ENCODE data around the gene HSPA12B.

The HSPA12B gene

DNA sequence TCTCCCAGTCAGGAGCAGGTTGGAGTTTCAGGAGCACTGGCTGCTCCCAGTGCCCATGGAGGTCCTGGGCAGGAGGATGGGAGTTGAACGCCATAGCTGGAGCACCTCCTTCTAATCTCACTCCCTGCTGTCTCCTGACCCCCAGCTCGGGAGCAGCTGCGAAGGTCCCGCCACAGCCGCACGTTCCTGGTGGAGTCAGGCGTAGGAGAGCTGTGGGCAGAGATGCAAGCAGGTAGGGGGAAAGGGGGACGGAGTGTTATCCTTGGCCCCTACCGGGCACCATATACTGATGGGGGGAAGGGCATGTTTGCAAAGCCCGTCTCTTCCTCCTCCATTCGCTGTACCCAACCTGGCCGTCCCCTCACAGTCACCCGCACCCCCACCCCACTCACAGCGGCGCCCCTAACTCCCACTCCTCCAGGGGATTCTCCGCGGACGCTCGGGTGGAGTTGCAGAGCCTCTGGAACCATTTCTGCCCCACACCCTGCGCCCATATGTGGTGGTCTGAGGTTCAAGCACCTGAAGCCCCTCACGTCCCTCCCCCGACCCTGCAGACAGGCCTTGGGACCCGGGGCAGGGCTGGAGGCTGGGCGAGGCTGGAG is 16.7 kb downstream of the HSPA12B start:
- DNase-seq: no peak

DNA sequence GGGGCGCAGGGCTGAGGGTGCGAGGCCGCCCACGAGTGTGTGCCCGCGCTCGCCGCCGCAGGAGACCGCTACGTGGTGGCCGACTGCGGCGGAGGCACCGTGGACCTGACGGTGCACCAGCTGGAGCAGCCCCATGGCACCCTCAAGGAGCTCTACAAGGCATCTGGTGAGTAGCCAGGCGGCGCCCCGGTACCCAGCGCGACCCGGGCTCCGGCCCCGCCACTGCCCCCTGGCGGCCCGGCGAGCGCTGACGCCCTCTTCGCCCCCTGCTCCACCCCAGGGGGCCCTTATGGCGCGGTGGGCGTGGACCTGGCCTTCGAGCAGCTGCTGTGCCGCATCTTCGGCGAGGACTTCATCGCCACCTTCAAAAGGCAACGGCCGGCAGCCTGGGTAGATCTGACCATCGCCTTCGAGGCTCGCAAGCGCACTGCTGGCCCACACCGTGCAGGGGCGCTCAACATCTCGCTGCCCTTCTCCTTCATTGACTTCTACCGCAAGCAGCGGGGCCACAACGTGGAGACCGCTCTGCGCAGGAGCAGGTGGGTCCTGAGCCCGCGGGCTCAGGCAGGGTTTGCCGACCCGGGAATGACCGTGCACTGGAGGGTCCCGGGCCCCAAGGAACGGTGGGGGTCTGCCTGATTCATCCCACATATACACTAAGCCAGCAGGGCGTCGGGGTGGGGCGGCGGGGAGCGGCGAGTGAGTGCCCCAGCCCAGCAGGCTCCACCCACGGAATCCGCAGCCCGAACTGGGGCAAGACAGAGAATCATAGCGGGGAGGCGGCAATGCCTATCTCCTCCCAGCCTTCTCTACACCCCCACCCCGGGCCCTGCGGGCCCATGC is 17.4 kb downstream of the HSPA12B start:
- DNase-seq: no peak

DNA sequence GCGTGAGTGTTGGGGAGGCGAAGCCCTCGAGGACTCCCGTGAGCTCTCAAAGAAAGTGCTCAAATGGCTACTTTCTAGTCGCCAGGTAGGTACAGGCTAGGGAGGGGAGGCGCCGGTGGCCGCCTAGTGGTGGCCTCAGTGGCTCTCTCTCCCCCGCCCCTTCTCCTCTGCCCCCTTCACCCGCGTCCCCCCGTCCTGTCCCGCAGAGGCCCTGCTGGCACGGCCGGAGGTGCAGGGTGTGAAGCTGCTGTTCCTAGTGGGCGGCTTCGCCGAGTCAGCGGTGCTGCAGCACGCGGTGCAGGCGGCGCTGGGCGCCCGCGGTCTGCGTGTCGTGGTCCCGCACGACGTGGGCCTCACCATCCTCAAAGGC is 18.8 kb downstream of the HSPA12B start:
- no peak for DNase-seq

DNA sequence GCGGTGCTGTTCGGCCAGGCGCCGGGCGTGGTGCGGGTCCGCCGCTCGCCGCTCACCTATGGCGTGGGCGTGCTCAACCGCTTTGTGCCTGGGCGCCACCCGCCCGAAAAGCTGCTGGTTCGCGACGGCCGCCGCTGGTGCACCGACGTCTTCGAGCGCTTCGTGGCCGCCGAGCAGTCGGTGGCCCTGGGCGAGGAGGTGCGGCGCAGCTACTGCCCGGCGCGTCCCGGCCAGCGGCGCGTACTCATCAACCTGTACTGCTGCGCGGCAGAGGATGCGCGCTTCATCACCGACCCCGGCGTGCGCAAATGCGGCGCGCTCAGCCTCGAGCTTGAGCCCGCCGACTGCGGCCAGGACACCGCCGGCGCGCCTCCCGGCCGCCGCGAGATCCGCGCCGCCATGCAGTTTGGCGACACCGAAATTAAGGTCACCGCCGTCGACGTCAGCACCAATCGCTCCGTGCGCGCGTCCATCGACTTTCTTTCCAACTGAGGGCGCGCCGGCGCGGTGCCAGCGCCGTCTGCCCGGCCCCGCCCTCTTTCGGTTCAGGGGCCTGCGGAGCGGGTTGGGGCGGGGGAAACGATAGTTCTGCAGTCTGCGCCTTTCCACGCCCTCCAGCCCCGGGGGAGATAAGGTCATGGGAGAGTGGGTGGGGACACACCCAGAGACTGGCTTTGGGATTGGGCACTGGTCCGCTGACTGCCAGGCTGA is 19.3 kb downstream of the HSPA12B start:
- peak; percentile 15 for DNase-seq

DNA sequence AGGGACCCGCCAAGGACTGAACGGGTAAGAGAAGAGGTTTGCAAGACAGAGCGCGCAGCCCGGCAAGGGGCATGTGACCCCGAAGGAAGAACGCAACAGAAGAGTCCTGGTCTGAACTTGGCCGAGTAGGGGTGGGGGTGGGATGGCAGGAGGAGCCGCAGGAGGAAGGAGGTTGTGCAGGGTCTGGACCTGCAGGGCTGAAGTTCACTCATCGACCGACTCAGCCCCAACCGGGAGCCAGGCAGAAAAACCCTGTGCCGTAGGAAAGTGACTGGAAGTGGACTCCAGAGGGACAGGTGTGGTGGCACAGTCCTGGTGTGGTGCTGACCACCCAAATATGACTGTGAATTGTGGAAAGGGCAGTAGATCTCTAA is 19.9 kb downstream of the HSPA12B start:
- no peak for DNase-seq

DNA sequence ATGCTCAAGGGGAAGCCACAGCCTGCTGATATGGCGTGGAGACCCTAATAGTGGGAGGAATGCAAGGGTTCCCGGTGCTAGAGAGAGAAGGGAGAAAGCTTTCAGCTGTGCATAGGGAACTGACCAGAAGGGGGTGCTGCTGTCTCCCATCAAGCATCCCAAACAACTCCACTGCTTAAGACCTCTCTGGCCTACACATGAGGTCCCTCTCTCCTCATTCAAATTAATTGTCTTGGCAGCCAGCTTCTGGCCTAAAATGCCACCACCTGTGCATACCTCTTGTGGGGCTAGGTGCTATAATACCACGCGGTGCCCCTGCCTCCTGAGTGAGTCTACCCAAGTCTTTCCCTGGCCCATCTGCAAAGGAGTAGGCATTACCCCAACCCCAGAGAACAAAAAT is 20.6 kb downstream of the HSPA12B start:
- peak; percentile 50 for DNase-seq

DNA sequence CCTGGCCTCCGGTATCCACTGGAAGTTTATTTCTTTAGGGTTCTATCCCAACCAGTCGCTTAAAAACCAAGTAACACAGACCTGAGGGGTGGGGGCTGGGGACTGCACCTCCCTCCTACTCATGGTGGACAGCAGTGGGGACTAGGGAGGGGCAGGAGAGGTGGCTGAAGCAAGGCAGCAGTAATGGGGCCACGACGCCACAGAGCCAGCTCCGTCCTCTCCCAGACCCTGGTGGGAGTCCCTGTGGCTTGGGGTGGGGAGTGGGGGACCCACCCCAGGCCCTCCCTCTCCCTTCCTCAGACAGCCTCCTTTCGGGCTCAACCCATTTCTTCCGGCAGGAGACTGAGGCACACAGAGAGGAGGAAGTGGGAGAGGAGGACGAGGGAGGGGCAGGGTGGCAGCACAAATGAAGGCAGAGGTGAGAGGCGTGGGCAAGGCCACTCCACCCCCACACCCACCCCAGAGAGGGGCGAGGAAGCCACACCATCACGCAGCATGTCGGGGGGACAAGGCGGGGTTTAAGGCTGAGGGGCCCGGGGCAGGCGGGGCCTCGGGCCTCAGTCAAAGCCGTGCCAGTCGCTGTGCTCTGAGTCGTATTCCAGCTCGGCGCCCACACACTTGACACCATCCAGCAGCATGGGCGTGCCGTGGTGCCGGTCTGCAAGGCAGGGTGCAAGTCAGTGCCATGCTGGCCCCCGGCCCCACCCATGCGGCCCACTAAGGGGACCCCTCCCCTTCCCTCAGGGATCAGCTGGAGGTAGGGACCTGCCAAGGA is 21.2 kb downstream of the HSPA12B start:
- DNase-seq: no peak

DNA sequence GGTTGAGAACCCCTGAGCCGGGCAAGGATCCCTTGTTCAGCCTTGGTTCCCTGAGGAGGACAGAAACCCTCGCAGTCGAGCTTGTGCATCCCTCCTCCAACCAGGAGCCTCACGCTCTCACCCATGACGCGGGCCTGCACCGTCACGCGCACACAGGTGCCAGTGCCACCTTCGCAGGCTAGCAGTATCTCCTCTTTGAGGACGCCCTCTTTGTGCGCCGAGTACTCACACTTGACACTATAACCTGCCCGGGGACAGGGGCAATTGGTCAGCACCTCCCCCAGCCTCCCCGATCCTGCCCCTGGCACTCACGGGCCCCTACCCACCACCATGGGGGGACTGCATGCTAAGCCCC is 21.8 kb downstream of the HSPA12B start:
- no peak for DNase-seq

DNA sequence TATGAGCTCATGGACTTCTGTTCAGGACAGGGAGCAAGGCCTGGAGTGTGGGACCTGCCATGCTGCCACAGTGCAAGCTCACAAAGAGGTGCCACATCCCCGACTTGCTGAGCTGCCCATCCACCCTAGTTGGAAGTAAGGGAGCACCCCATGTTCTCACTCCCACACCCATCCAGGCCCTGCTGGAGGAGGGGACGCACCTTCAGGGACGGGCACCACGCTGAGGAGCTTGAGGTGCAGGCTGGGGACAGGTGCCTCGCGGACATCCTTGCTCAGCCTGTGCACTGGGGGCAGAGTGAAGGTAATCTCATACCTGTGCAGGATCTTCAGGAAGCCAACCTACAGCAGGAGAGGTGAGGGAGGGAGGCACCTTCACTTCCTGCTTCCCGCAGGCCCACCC is 22.8 kb downstream of the HSPA12B start:
- DNase-seq: no peak

DNA sequence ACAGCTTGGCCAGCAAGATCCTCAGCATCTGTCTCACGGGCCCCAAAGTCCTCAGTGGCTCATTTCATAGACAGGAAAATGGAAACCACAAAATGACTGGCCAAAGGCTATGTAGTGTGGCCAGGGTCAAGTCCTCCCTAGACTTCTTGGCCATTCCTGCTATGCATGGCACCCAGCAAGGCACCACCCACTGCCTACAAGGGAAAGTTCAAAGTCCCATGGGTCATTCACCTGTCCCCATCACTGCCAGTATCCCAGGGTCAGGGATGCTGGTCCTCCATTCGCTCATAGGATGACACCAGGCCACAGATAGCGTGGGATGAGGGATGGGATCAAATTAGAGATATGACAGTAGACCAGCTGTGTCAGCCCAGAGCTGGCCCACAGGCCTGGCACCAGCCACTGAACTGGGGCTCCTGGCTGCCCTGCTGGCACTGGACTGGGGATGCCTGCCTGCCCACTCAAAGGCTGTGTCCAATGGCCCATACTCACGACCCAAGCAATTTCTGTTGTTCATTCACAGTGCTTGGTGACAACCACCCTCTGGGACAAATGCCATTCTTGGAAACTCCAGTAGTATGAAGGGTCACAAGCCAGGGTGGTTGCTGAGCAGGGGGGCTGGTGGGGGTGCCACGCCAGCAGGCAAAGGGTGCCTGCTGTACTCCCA is 23.5 kb downstream of the HSPA12B start:
- no peak for DNase-seq

DNA sequence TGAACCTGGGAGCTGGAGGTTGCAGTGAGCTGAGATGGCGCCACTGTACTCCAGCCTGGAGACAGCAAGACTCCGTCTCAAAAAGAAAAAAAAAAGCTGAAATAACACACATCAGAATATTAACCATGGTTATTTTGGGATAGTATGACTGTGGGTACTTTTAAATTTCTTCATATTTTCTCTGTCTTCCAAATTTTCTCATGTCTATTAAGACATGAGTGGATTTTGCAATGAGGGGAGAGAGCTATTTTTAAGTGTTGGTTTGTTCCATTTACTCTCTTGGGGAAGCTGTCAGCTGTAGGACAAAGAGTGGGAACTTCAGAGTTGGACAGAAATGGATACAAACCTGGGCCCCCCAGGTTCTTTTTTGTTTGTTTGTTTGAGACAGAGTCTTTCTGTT is 24.8 kb downstream of the HSPA12B start:
- no peak for DNase-seq

DNA sequence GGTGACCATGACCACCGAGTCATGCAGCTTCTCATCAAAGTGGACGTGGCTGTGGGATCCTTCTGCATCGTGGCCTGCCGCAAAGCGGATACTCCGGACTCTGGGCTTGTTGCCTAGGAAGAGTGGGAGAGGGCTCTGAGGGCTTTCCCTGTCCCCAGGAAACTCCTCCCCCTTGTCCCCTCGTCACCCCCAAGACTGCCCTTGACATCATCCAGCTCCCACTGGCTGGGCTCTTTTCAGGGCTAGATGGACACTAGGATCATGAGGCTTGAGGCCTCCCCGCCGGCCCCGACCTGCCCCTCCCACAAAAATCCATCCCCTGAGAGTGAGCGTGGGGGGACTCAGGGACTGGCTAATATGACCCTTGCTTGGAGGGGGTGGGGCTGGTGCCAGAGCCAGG is 26.1 kb downstream of the HSPA12B start:
- no peak for DNase-seq

DNA sequence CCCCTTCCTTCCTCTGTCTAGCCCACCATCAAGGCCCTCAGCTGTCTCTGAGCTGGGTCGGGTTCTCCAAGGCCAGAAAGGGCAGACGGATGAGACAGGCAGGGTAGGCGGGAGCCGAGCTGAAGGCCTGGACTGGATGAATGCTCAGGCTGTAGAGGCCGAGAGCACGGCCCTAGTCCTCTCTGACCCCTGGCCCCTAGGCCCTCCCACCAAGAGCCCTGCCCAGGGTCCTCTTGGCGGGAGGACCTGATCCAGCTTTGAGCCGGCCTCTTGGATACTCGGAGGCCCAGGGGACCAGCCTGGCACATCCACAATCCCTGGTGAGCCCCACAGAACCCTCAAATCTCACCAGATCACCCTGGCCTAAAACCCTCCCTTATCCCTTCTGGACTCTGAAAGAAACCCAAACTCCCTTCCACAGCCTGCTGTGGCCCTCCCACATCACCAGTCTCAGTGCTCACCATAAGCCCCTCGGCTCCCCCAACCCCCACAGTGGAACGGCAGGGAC is 26.9 kb downstream of the HSPA12B start:
- no peak for DNase-seq

DNA sequence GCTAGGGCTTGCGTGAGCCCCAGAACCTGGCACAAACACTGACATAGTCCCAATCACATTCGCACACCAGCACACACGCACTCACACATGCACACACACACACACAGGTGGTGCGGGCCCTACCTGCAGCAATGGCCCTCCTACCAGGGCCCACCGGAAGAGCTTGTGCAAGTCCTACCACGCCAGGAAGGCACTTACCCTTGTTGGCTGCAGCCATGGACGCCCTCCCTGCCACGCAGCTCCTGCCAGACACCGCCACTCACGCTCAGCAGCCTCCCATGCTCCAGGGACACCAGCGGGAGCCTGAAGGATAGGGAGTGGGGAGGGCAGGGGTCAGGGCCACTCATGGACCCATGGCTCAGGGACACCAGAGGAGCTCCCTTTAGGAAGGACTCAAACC is 27.4 kb downstream of the HSPA12B start:
- DNase-seq: no peak

DNA sequence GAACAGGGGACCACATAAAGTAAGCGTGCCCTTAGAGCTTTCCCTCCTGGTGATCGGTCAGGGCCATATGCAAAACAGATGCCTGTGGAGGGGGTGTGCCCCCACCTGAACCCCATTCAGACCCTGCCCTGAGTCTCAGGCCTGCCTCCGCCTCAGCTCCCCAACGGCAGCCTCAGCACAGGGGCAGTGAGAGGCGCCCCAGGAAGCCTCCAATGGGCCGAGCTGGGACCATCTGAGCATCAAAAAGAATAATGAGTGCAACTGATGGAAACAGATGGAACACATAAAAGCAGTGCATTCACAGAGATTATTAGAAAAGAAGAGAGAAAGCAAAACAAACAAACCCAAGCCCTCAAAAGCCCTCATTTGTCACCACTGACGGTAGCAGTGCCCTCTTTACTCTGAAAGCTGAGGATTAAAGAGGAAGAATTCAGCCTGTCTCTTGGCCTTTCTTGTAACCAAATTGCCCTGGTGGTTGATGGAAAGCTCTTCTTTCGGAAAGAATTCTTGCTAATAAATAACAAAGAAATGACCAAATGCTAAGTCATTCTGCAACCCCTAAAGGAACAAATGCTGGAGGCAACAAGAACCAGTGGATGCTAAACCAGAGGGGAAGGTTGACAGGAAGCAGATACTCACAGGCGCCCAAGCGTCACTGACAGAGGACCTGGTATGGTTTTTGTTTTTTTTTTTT is 28.3 kb downstream of the HSPA12B start:
- DNase-seq: no peak

DNA sequence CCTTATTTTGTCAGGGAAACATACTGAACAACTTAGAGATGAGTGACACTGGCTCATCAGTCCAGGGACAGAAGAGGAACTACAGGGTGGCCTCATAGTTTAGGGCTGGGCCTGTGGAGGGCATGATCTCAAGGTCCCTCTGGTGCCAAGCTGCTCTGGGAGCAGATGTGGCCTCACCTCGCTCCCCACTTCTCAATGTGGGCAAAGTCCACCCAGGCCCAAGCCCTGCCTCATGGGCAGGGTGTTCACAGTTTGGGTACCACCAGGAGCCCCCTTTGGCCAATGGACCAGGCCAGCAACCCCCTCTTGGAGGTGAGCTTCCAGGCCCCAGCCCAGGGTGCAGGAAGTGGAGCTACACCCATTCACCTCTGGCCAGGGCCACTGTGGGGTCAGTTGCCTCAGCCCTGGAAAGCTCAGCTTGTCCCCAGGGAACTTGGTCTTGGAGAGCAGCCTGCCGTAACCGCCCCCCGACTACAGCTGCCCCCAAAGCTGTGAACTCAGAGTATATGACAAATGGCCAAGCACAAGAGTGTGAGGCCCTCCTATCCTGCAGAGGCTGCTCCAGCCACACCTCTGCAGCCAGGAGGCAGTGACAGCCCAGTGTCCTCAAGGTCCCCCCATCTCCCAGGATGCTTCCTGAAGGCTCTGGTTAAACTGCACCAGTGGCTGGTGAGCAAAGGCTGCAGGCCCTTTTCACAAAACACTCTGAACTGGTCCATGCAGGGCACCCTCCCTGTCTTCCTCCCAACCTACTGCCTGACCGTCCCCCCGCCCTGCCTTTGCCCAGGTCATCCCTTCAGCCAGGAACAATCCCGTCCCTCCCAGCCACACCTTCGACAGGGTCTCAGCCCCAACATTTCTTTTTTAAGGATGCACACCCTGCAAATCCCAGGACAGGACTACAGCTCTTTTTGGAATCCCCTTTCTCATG is 31.5 kb downstream of the HSPA12B start:
- no peak for DNase-seq

DNA sequence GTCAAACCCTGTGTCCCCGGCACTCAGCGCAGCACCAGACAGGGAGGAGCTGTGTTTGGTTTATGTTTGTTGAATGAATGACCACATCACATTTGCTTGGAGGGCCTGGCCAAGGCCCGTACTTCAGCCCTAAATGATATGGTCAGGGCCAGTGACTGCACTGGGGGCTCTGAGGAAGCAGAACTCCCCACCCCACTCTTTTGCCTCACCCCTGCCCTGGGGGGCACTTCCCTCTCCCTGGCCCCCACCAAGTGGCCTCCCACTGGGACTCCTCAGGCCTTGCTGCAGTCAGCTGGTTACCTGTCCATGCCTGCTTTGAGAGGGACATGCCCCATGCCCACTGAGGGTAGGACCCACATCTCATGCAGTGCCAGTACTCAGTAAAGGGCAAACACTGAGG is 32.2 kb downstream of the HSPA12B start:
- DNase-seq: no peak

DNA sequence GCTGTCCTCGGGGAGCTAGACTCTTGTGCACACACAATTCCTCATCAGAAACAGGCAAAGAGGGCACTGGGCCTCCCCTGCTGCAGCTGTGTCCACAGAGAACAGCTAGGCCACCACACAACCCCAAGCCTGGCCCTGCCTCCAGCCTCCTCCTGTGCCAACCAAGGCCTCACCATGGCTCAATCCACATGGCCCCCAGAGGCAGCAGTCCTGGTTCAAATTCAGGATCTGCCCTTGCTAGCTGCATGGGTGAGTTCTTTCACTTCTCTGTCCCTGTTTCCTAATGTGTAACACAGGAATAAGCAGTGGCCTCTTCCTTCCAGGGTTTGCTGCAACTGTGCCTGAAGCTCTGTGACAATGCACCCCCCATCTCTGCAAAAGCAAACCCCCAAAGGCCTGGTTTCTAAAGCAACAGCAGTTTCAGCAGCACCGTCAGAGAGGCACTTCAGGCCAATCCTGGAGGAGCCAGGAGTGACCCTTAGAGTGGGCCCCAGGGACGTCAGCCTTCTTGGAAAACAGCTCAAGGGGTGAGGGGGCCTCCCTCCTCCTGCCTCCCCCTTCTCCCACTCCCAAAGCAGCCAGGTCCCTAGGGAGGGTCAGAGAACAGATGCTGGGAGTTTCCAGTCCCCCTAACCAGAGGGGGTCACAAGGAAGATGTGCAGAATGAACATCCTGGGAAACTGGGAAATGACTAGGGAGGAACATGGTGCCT is 32.8 kb downstream of the HSPA12B start:
- DNase-seq: no peak

DNA sequence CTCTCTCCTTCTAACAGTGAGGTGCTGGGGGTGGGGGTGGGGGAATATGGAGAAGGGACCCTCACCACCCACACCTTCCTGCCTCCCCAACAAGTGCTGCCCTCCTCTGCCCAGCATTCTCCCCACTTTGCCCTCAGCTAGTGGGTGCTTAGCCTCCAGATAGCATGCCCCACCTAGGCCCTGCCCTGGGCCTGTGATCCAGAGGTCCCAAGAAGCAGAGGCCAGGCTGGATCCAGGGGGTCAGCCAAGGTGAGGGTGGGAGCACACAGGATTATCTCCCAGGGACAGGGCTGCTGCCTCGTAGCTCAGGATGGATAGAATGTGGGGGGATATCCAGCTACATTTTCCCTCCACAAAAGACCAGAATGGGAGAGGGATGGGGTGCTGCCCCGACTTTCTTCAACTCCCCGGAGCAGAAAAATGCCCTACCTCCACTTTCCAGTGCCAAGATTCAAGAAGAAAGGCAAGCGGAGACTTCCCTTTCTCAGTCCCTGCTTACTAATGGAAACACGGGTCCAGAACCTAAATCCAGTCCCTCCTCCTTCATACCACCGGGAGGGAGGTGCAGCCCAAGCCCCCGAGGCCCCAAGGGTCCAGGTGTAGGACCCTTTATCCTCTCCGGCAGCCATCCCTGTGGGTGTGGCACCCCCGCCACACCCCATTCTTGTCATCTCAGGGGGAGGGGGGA is 34.1 kb downstream of the HSPA12B start:
- no peak for DNase-seq

DNA sequence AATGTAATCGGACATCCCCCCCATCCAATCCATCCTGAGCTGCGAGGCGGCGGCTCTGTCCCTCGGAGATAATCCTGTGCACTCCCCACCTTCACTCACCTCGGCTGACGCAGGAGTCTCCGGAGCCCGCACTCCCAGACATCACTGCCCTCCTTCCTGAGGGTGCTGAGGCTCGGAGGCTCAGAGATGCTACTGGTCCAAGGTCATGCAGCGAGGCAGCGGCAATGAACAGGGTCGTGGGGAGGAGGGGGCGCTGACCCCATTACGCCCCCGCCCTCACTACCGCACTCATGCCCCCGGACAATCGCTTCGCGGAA is 34.6 kb downstream of the HSPA12B start:
- no peak for DNase-seq
